Calu3 (cell line): ENCODE data around the gene SLC2A13. TPM values are rescaled to one million over a fixed set of nuclear protein-coding genes. Genes with fewer than 3 reads are reported as not detected.

ENCODE experiments used
- BruUV-seq: library from RNA; stranded (reverse); fragments of 400-500 nt; replicated peaks from 2 replicates; lab custom pipeline; 2021; lab: Mats Ljungman, UMichigan
- CTCF ChIA-PET: fragments of 300-600 bp; sonication (Branson Sonifier 250); formaldehyde crosslinking; loops from one replicate; lab custom pipeline; 2022; ENCODE audit warnings: antibody characterized with exemption; lab: Charles Lee
- DNase-seq: peaks from one replicate; pipeline ENCODE4 v3.0.0; 2022
- H3K27ac Mint-ChIP-seq: one replicate; pipeline ENCODE4 v1.8.0; 2022; ENCODE audit warnings: mixed read lengths; ENCODE audit not compliant: unreplicated experiment
- H3K27me3 Mint-ChIP-seq: one replicate; pipeline ENCODE4 v1.8.0; 2022; ENCODE audit warnings: mixed read lengths; ENCODE audit not compliant: unreplicated experiment
- H3K36me3 Mint-ChIP-seq: one replicate; pipeline ENCODE4 v1.8.0; 2022; ENCODE audit warnings: mild to moderate bottlenecking, moderate library complexity, mixed read lengths; ENCODE audit not compliant: insufficient read depth, unreplicated experiment
- H3K4me1 Mint-ChIP-seq: one replicate; pipeline ENCODE4 v1.8.0; 2022; ENCODE audit warnings: mild to moderate bottlenecking, low read depth, mixed read lengths; ENCODE audit not compliant: unreplicated experiment
- H3K4me3 Mint-ChIP-seq: one replicate; pipeline ENCODE4 v1.8.0; 2022; ENCODE audit warnings: mild to moderate bottlenecking, low read depth, moderate library complexity, mixed read lengths; ENCODE audit not compliant: unreplicated experiment
- H3K9me3 Mint-ChIP-seq: one replicate; pipeline ENCODE4 v1.8.0; 2022; ENCODE audit warnings: low read depth, mixed read lengths; ENCODE audit not compliant: unreplicated experiment
- intact Hi-C: fragments of 100-400 bp; cut with micrococcal nuclease; formaldehyde crosslinking; loops from one replicate; pipeline ENCODE4 v1.10.0; 2022; ENCODE audit not compliant: unreplicated experiment
- total RNA-seq: library from RNA; stranded (reverse); gene quantifications from 2 replicates; pipeline ENCODE4 v1.2.3, GENCODE V29; 2022
- TF ChIP-seq, protein P1 (sequence below): fragments of 200-600 bp; IDR thresholded peaks from one replicate; pipeline ENCODE4 v1.8.0; 2022; ENCODE audit warnings: antibody characterized with exemption; ENCODE audit not compliant: unreplicated experiment

SLC2A13 gene
- total RNA-seq, 1 experiment from 2014 or later = 9.4 TPM

DNA sequence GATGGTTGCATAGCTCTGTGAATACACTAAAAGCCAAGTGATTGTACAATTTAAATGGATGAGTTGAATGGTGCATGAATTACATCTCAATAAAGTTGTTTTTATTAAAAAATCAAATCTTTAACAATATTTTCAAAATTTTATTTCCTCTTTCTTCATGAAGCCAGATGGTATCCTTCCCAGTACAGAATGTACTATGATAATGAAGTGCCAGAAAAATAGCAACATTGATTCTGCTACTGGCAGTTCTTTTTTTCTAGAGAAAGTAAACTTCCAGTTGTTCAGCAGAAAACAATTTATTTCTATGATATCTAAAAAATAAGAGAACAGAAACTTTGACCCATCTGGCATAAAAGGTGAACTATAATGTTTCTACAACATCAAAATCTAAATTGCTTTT lies 61.5 kb downstream of the SLC2A13 start:
- CTCF ChIA-PET = no interaction called here
- Mint-ChIP-seq H3K27ac (no peak overlapping the region), H3K36me3 (peaks cover 5% of the 10 kb centered on the region), H3K27me3 (no peaks in the 10 kb centered on the region), H3K9me3 (no peaks in the 10 kb centered on the region), H3K4me1 (no peaks in the 10 kb centered on the region), H3K4me3 (no peak overlapping the region)
- no TSS peak for BruUV-seq
- TF ChIP-seq, protein P1, sequence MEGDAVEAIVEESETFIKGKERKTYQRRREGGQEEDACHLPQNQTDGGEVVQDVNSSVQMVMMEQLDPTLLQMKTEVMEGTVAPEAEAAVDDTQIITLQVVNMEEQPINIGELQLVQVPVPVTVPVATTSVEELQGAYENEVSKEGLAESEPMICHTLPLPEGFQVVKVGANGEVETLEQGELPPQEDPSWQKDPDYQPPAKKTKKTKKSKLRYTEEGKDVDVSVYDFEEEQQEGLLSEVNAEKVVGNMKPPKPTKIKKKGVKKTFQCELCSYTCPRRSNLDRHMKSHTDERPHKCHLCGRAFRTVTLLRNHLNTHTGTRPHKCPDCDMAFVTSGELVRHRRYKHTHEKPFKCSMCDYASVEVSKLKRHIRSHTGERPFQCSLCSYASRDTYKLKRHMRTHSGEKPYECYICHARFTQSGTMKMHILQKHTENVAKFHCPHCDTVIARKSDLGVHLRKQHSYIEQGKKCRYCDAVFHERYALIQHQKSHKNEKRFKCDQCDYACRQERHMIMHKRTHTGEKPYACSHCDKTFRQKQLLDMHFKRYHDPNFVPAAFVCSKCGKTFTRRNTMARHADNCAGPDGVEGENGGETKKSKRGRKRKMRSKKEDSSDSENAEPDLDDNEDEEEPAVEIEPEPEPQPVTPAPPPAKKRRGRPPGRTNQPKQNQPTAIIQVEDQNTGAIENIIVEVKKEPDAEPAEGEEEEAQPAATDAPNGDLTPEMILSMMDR = no peak
- intact Hi-C loops = no loop called here
- no peak for DNase-seq

GRCh38 chr12:40039598-40039997 lies 66.3 kb downstream of the SLC2A13 start:
- CTCF ChIA-PET = no interaction called here
- Mint-ChIP-seq H3K4me3 (no peak overlapping the region), H3K36me3 (peaks cover 5% of the 10 kb centered on the region), H3K27me3 (no peaks in the 10 kb centered on the region), H3K4me1 (no peaks in the 10 kb centered on the region), H3K9me3 (no peaks in the 10 kb centered on the region), H3K27ac (no peak overlapping the region)
- TF ChIP-seq, protein P1 = no peak
- DNase-seq = no peak
- BruUV-seq = no TSS peak
- intact Hi-C loops = no loop called here

GRCh38 chr12:40038619-40039018 lies 67.3 kb downstream of the SLC2A13 start:
- H3K9me3 Mint-ChIP-seq = no peaks in the 10 kb centered on the region
- no peak for DNase-seq
- H3K4me3 Mint-ChIP-seq = no peak overlapping the region
- CTCF ChIA-PET = interaction anchor here (0.6 kb wide), 1 partner anchor 9 kb away, joined by 3 read pairs; no protein-coding TSS in a partner anchor
- no peaks in the 10 kb centered on the region for H3K27me3 Mint-ChIP-seq
- no TSS peak for BruUV-seq
- TF ChIP-seq, protein P1 = no peak
- intact Hi-C loops = no loop called here
- peaks cover 5% of the 10 kb centered on the region for H3K36me3 Mint-ChIP-seq
- H3K4me1 Mint-ChIP-seq = no peaks in the 10 kb centered on the region
- no peak overlapping the region for H3K27ac Mint-ChIP-seq

- no peak overlapping the region for H3K27ac Mint-ChIP-seq
- no peak overlapping the region for H3K4me3 Mint-ChIP-seq
- H3K4me1 Mint-ChIP-seq = peaks cover 9% of the 10 kb centered on the region
- no TSS peak for BruUV-seq
- CTCF ChIA-PET = no interaction called here
- H3K27me3 Mint-ChIP-seq = no peaks in the 10 kb centered on the region
- H3K36me3 Mint-ChIP-seq = no peaks in the 10 kb centered on the region
- TF ChIP-seq, protein P1 = no peak
- DNase-seq = no peak
- intact Hi-C loops = loop anchor here (5.0 kb wide), 1 partner anchor 73 kb away; the partner anchor contains the start of gene SLC2A13
- H3K9me3 Mint-ChIP-seq = no peaks in the 10 kb centered on the region
Measured at GRCh38 chr12:40034712-40035111, 71.2 kb downstream of the SLC2A13 start.
